Superior temporal gyrus (tissue), 1 donor: ENCODE results near the gene SYT7.

ENCODE experiments used
- DNase-seq: peaks from one replicate; pipeline ENCODE4 v3.0.0-alpha.2; 2016; ENCODE audit errors: extremely low spot score

The SYT7 gene

GRCh38 chr11:61516675-61517572 is 64.0 kb downstream of the SYT7 start:
- peak; percentile 63 for DNase-seq

GRCh38 chr11:61516191-61516590 is 64.7 kb downstream of the SYT7 start:
- no peak for DNase-seq

GRCh38 chr11:61515686-61516085 is 65.2 kb downstream of the SYT7 start:
- DNase-seq = no peak

- DNase-seq = no peak
Observed at GRCh38 chr11:61514050-61514917, 66.6 kb downstream of the SYT7 start.

GRCh38 chr11:61513143-61513765 is 67.6 kb downstream of the SYT7 start:
- DNase-seq = no peak

- DNase-seq = no peak
Observed at GRCh38 chr11:61512435-61512834, 68.4 kb downstream of the SYT7 start.

- no peak for DNase-seq
Observed at GRCh38 chr11:61511383-61511782, 69.5 kb downstream of the SYT7 start.

GRCh38 chr11:61510974-61511373 is 69.9 kb downstream of the SYT7 start:
- DNase-seq = no peak

GRCh38 chr11:61510166-61510919 is 70.5 kb downstream of the SYT7 start:
- DNase-seq = no peak

GRCh38 chr11:61509043-61510029 is 71.5 kb downstream of the SYT7 start:
- peak; percentile 50 for DNase-seq

- DNase-seq = no peak
Observed at GRCh38 chr11:61507962-61508861, 72.7 kb downstream of the SYT7 start, which contains the start of gene LRRC10B. Gene LRRC10B, plus strand, starts transcription at chr11:61508749. Its CDS starts 250 bp downstream, at chr11:61508999.

GRCh38 chr11:61507012-61507768 is 73.7 kb downstream of the SYT7 start:
- no peak for DNase-seq

GRCh38 chr11:61505640-61506155 is 75.2 kb downstream of the SYT7 start:
- no peak for DNase-seq

GRCh38 chr11:61505106-61505505 is 75.8 kb downstream of the SYT7 start:
- DNase-seq = no peak

- DNase-seq = no peak
Observed at GRCh38 chr11:61503135-61503770, 77.6 kb downstream of the SYT7 start.

GRCh38 chr11:61502522-61502921 is 78.4 kb downstream of the SYT7 start:
- DNase-seq = no peak

- no peak for DNase-seq
Observed at GRCh38 chr11:61499816-61500491, 80.9 kb downstream of the SYT7 start.
